Heart right ventricle (tissue), 16 donors: Measurements from ENCODE around the gene WDR91. TPM values are rescaled to one million over a fixed set of nuclear protein-coding genes. Genes with fewer than 3 reads are reported as not detected.

Source experiments
- ATAC-seq, 8 donors: fragments of 200-7000 bp; cut with Tn5 transposase; one replicate each; pipeline ENCODE4 v1.9.1; 2020; ENCODE audit warnings: mild to moderate bottlenecking in 8 of 8, moderate library complexity in 8 of 8, moderate number of reproducible peaks in 1 of 8
- DNase-seq, 2 donors: peaks; one replicate each; pipeline ENCODE4 v3.0.0-alpha.2; 2020
- H3K27ac ChIP-seq, 10 donors: fragments of 200-600 bp; sonication (generic) in 2 of 10; one replicate each; pipeline versions ENCODE4 v1.5.0 to v1.8.0; 2020 to 2022; ENCODE audit warnings: mild to moderate bottlenecking in 3 of 10
- H3K27me3 ChIP-seq, 7 donors: fragments of 200-600 bp; one replicate each; pipeline ENCODE4 v1.8.0; 2021 to 2022; ENCODE audit warnings: mild to moderate bottlenecking in 2 of 7
- H3K36me3 ChIP-seq, 9 donors: fragments of 200-600 bp; sonication (generic) in 1 of 9; one replicate each; pipeline versions ENCODE4 v1.5.0 to v1.8.0; 2020 to 2022; ENCODE audit warnings: mild to moderate bottlenecking in 2 of 9
- H3K4me1 ChIP-seq, 9 donors: fragments of 200-600 bp; sonication (generic) in 1 of 9; one replicate each; pipeline versions ENCODE4 v1.5.0 to v1.8.0; 2020 to 2022; ENCODE audit warnings: mild to moderate bottlenecking in 4 of 9
- H3K4me3 ChIP-seq, 10 donors: fragments of 200-600 bp; sonication (generic) in 2 of 10; one replicate each; pipeline versions ENCODE4 v1.5.0 to v1.8.0; 2020 to 2022; ENCODE audit warnings: mild to moderate bottlenecking in 7 of 10, moderate library complexity in 2 of 10
- H3K9me3 ChIP-seq, 11 donors: fragments of 200-600 bp in 10 of 11; sonication (generic) in 2 of 11; one replicate each; pipeline versions ENCODE4 v1.5.0 to v1.8.0; 2013 to 2022; ENCODE audit warnings: mild to moderate bottlenecking in 2 of 11, control low read depth in 1 of 11, moderate library complexity in 1 of 11
- CTCF ChIP-seq, 9 donors: fragments of 200-600 bp; sonication (generic) in 2 of 9; IDR thresholded peaks; one replicate each; pipeline versions ENCODE4 v1.5.0 to v1.8.0; 2021 to 2022; ENCODE audit warnings: antibody characterized with exemption in 9 of 9, mild to moderate bottlenecking in 5 of 9, moderate library complexity in 1 of 9
- WGBS, 2 donors: extraction: QIAGEN DNeasy Blood & Tissue Kit; methylation state at CpG; one replicate each; pipeline ENCODE4 v1.1.7; 2013; ENCODE audit warnings: inconsistent platforms in 1 of 2; 5-methylcytosine and 5-hydroxymethylcytosine counted together
- intact Hi-C, 10 donors: fragments of 100-400 bp; cut with DNase I; formaldehyde crosslinking; loops; one replicate each; pipeline versions ENCODE4 v1.11.1 to v1.14.2; 2022
- polyA plus RNA-seq, 2 donors: library from polyadenylated mRNA; stranded (reverse); fragments of 200-250 nt; gene quantifications; one replicate each; pipeline ENCODE4 v1.2.3, GENCODE V29; 2013
- total RNA-seq, 10 donors: library from RNA; stranded (reverse); fragmentation: NEBNext Ultra II Directional in 3 of 10; extraction: Animal tissue kit (Norgen Biotek cat#: 25700) in 3 of 10; gene quantifications; one replicate each; pipeline versions ENCODE4 v1.2.1 to v1.2.4, GENCODE V29; 2021 to 2023
- donor health status: Arrhythmogenic right ventricular cardiomyopathy.
- donor health status: ischemic (EF 13 %, LVEDD 7.1; RV severe dilation, severe dysfunction).
- donor health status: healthy with polysubstance abuse.
- donor health status: DM: no; HTN: yes; CAD: no.
- donor health status: DM: no; HTN: no; CAD: no.
- donor health status: ischemic (EF 25% LVEDD 6.9; RV normal size, moderate dysfunction).
- donor health status: ischemic (EF 25% LVEDD 5.7; RV mildly dilated, moderate dysfunction).
- donor health status: healthy.
- donor health status: DM: yes; HTN: yes; CAD: no.
- donor health status: Ischemic cardiomyopathy.
- donor health status: ischemic (EF 35%, LVEDD 5.7; RV mildly dilated, moderate dysfunction).
- donor health status: nonischemic (EF 11% LVEDD 7.7; RV severe dilation, severe dysfunction).
- donor health status: DM: yes; HTN: yes; CAD: no.
- donor health status: PGD.
- donor health status: ischemic (EF 29% LVEDD 5.4; RV normal size, mild dysfunction).
- donor health status: nonischemic (EF 23%, LVEDD 6.1; RV moderate dilation, normal function).

Gene WDR91
- total and polyA plus RNA-seq, 12 donors, result 3.0 to 10.4 (median 5.9) TPM

GRCh38 chr7:135201350-135201749 is 10.0 kb downstream of the WDR91 start:
- DNase-seq (no peak), ATAC-seq (no peak)
- peaks cover 0 to 100% (median 32%) of the 10 kb centered on the region in 9 donors for H3K36me3 ChIP-seq
- H3K4me3 ChIP-seq, result no peak overlapping the region
- intact Hi-C loops, result no loop called here
- WGBS, 2 donors, result 73 to 79% methylated on average over 2 of the region's 2 CpGs
- TF ChIP-seq CTCF (IDR thresholded peaks at IDR 0.05), result no peak
- H3K27me3 ChIP-seq, result no peaks in the 10 kb centered on the region
- H3K4me1 ChIP-seq, result peaks cover 0 to 12% (median 5%) of the 10 kb centered on the region in 9 donors
- H3K27ac ChIP-seq, result no peak overlapping the region
- H3K9me3 ChIP-seq, result no peaks in the 10 kb centered on the region

- H3K4me3 ChIP-seq, result no peak overlapping the region
- intact Hi-C loops, result no loop called here
- DNase-seq, result no peak
- no peak for TF ChIP-seq CTCF (IDR thresholded peaks at IDR 0.05)
- H3K4me1 ChIP-seq, result peaks cover 0 to 12% (median 5%) of the 10 kb centered on the region in 9 donors
- H3K27ac ChIP-seq, result no peak overlapping the region
- peaks cover 0 to 100% (median 34%) of the 10 kb centered on the region in 9 donors for H3K36me3 ChIP-seq
- ATAC-seq, result peak in 1 of 8 donors; percentile 27
- WGBS, 2 donors, result 54 to 59% methylated on average over 3 of the region's 3 CpGs
- H3K9me3 ChIP-seq, result no peaks in the 10 kb centered on the region
- H3K27me3 ChIP-seq, result no peaks in the 10 kb centered on the region
Observed at GRCh38 chr7:135200821-135201331, 10.4 kb downstream of the WDR91 start.

- no peak for ATAC-seq
- intact Hi-C loops, result no loop called here
- 96 to 97% methylated on average over 4 of the region's 4 CpGs for WGBS, 2 donors
Observed at GRCh38 chr7:135199439-135199838, 11.9 kb downstream of the WDR91 start.

GRCh38 chr7:135197906-135198655 is 13.2 kb downstream of the WDR91 start:
- peaks cover 0 to 100% (median 32%) of the 10 kb centered on the region in 9 donors for H3K36me3 ChIP-seq
- no peak for DNase-seq
- no peak for ATAC-seq

More at GRCh38 chr7:135199439-135199838, 11.9 kb downstream of the WDR91 start:
- no peak overlapping the region for H3K27ac ChIP-seq
- H3K27me3 ChIP-seq, result no peaks in the 10 kb centered on the region
- no peak for DNase-seq
- H3K9me3 ChIP-seq, result no peaks in the 10 kb centered on the region
- peaks cover 0 to 100% (median 31%) of the 10 kb centered on the region in 9 donors for H3K36me3 ChIP-seq
- H3K4me1 ChIP-seq, result peaks cover 0 to 12% (median 5%) of the 10 kb centered on the region in 9 donors
- H3K4me3 ChIP-seq, result no peak overlapping the region
- TF ChIP-seq CTCF (IDR thresholded peaks at IDR 0.05), result no peak

More at GRCh38 chr7:135197906-135198655, 13.2 kb downstream of the WDR91 start:
- intact Hi-C loops, result no loop called here
- Histone ChIP-seq H3K4me1 (peaks cover 0 to 12% (median 5%) of the 10 kb centered on the region in 9 donors), H3K27ac (no peak overlapping the region), H3K4me3 (no peak overlapping the region), H3K27me3 (no peaks in the 10 kb centered on the region), H3K9me3 (no peaks in the 10 kb centered on the region)
- no peak for TF ChIP-seq CTCF (IDR thresholded peaks at IDR 0.05)
- 93 to 95% methylated on average over 15 of the region's 15 CpGs for WGBS, 2 donors
